Measurements from ENCODE around the gene NRAP.

The NRAP gene

DNA sequence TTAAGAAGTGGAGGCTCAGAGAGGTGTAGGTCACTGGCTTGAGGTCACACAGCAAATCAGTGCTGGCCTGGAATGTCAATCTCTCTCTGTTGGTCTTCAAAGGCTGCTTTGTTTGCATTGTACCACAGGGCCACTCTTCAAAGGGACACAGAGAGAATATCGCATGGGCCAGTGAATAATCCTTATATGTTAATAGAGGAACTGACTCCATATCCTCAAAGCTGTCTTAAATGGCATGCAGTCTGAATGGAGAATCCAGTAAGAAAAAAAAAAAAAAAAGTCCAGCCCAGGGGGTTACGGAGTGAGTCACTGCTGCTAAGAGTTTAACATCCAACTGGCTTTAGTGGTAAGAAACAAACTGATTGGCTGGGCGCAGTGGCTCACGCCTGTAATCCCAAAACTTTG lies 54.1 kb downstream of the NRAP start:
- DNase-seq (ENCODE audit: low spot score): no peak

DNA sequence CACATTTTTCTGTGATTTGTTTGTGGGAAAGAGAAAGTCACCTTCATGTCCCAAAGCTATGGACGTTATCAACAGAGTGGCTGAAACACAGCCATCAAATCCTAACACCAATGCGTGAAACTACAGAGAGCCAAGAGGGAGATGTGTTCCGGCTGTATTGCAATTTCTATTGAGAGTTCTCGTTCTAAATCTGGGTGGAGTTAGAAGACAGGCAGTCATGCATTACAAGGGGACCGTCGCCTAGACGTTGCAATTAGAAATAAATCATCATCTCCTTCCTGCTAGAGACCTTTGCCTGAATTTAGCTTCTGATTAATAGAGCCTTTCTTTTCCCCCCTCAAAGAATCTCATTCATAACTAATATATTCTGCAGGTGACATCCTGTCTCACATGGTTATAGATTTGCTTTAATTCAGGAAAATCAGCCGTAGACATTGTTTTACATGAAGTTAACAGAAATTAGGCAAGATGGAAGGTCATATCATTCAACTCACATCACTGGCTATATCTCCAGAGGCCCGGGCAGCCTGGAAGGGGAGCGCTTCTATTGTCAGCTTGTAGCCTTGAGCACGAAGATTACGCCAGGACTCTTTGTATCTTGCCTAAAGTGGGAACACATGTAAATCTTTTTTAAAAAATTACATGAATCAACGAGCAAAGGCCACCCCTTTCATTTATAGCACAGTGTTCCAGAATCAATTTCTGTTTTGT lies 58.4 kb downstream of the NRAP start:
- no peak for DNase-seq (ENCODE audit: low spot score)

DNA sequence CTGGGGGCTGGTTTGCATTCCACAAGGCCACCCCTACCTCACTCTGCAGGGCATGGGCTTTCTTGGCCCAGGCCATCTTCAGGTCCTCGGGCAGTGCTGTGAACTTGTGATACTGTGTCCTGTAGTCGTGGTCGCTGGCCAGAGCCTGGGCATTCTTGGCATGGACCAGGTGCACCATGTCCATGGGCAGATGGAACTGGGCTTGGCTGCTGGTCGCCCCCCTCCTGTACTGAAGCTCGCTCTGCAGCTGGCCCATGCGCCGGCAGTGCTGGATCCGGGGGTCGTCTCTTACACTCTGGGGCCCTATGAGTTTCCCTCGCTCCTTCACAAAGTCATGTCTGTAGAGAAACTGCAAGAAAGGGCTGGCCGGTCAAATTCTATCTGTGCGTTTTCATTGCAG lies 59.3 kb downstream of the NRAP start:
- no peak for DNase-seq (ENCODE audit: low spot score)

DNA sequence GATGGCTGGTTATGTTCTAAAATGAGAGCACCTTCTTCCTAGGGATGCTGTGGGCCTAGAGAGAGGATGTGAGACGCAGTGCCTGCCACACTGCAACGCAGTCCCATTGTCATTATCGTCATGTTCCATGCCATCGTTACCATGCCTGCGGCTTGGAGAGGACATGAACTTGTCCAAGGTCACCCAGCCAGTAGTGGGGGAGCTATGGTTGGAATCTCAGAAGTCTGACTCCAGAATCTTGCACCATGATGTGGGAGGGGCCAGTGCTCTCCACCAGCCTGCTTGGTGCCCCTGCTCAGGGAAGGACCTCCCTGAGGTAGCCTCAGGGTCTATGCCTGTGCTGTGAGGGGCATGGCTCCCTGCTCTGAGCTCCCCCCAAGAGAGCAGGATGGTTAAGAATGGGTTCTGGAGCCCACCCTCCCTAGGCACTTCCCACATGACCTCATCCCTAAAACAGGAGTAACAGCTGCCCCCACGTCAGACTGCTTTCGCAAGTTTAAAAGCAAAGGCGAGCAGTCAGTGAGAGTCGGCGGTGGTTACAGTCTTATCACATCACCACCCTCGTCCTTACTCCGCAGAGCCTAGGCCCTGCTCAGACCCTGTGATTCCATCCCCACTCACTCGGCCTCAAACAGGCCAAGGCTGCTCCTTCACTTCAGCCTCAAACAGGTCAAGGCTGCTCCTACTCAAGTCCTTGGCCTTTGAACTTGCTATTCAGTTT lies 60.6 kb downstream of the NRAP start:
- no peak for DNase-seq (ENCODE audit: low spot score)

DNA sequence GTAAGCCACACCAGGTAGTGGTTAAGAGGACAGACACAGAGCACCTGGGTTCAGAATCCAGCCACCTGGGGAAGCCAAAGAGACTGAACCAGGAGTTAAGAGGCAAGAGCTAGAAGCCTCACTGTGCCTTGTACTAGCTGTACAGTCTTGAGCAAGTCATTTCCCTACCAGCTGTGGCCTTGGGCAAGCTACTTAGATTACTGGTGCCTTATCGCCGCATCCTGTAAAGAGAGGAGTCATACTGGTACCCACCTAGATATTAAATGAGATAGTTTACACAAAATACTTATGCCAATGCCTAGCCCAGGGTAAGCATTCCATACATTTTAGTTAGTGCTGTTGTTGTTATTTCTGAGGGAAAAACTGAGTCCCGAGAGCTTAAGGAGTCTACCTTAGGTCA lies 63.3 kb downstream of the NRAP start:
- no peak for DNase-seq (ENCODE audit: low spot score)

DNA sequence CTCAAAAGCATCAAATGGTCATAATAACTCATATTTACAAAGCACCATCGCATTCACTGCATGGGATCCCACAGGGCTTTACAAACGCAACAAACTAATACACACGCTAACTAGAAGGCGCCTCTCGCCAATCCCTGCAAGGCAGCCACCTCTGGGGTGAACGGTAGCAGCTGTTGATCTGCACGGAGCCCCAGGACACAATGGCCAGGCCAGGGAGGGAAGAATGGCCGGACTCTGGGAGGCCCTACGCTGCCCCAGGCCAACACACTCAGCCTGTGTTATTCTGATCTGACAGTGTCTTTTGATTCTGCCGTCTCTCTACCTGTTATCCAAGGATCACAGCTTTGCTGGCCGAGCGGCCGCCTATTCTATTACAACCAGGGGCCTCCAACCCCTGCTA lies 69.2 kb downstream of the NRAP start:
- DNase-seq (ENCODE audit: low spot score): peak; percentile 36

DNA sequence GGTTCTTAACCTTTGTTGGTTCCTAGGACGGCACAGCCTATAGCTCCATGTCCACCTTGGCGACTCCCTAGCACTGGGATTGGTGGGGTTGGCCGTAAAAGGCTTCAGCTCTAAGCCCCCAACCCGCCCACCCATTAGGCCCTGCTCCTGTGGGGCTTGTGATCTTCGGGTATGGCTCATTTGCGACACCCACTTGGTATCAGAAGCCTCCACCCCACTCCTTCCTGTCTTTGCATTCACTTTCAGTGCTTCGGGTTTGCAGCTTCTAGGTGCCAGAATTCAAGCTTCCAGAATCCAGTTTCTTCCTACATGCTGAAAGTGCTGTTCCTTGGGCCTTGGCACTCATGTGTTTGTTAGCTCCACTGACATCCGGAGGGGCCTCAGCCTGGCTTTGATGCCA lies 71.5 kb downstream of the NRAP start:
- no peak for DNase-seq (ENCODE audit: low spot score)

DNA sequence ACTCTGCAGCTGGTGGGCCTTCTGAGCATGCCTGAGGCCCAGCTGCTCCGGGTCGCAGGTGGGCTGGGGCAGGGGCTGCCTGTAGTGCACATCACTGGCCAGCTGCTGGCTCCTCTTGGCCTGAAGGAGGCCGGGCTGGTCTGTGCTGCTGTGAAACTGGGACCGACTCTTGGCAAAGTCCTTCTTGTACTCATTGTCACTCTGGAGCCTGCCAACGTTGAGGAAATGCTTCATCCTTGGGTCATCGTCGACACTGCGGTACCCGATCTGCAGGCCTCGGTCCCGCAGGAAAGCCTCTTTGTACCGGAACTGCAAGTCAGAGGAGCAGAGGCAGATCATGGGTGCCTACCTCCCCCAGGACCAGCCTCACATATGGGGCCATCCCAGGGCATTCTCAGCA lies 73.3 kb downstream of the NRAP start:
- DNase-seq (ENCODE audit: low spot score): no peak

DNA sequence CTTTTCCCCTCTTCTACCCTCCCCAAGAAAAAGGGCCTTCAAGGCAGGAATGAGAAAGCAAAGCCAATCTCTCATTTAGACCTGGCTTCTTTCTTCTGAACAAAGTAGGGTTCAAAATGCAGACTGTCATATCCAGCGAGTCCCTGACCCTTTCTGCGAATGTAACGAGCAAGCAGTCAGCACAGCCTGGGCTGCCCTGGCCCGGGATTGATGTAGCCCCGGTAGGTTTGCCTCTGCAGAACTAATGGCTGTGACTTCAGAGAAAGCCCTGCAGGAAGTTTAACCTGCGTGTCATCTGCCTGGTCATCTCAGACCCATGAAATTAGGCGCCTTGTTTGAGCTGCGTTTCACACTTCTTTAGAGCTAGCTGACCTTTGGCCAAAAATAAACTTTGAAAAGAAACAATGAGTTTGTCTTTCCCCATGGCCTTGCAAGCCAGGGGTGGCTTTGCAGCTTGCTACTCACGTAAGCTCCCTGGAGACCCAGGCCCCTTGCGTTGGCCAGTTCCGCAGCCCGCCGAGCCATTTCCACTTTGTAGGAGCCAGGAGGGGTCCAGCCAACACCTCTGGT lies 74.6 kb downstream of the NRAP start:
- DNase-seq (ENCODE audit: low spot score): no peak

DNA sequence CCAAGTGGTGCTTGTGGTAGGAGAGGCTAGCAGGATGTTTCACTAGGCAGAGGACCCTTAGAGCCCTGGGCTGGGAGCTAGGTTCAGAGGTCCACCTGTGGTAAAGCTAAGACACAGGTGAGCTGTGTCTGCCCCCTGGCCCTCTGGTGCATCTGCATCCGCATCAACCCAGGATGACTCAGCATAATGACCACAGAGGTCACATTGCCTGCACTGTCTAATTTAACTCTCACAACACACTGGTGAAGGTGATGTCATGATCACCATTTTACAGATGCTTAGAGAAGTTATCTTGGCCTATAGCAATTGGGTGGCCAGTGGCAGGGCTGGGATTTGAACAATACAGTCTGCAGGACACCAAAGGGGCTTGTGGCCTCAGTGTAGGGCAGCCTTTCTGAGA lies 77.9 kb downstream of the NRAP start:
- DNase-seq (ENCODE audit: low spot score): no peak

DNA sequence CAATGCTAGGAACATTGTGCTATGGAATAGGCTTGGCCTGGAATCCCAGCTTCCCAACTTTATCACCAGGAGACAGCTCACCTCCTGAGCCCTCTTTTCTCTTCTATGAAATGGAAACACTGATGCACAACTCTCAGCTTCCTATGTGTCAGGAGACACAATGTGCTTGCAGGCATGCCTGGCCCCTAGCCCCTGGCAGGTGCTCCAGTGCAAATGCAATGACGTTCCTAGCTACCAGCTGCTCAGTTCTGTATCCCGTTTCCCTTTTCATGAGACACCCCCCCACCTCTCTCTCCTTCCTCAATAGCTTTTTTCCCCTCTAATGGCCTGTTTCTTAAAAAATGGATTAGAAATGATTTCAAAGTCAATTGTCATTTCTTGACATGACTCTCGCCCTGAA lies 80.3 kb downstream of the NRAP start:
- no peak for DNase-seq (ENCODE audit: low spot score)

DNA sequence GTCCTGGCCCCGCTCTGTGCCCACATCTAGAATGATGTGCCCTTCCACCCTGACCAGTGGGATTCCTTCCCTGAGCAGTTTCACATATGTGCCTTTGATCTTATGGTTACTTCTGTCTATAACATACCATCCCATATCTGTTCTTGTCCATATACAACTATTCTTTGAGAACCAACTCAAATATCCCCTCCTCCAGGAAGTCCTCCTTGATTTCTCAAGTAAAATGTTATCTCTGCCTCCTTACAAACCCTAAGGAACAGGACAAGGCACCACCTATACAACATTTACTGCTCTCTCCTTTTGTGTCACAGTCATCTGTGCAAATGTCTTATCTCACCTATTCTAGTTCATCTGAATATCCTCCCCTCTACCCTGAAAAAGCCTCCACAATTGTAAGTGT lies 82.7 kb downstream of the NRAP start:
- DNase-seq (ENCODE audit: low spot score): no peak

DNA sequence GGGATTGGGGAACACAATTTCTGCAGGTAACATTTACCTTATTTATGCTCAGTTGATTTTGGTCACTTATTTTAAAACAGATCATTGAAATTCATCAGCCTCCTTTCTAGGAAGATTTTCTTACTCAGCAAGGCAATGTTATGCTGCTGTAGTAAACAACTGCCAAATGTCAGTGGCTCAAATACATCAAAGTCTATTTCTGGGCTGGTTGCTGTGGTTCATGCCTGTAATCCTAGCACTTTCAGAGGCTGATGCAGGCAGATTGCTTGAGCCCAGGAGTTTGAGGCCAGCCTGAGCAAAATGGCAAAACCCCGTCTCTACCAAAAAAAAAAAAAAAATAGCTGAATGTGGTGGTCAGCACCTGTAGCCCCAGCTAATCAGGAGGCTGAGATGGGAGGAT lies 85.1 kb downstream of the NRAP start:
- DNase-seq (ENCODE audit: low spot score): no peak

DNA sequence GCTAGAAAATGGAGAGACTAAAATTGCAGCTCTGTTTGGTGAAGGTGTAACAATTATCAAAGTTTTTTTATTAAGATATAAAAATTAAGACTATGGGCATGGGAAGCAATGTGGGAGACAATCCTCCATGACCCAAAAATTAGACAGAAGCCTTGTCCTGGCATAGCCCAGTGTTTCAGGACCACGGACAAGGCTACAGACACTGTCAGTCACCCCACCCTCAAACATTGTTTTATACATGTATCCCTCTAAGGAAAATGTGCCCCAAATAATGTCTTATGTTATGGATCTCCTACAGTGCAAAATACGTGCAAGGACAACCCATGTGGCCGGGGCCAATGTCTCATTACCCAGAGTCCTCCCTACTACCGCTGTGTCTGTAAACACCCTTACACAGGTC lies 87.0 kb downstream of the NRAP start:
- DNase-seq (ENCODE audit: low spot score): no peak

DNA sequence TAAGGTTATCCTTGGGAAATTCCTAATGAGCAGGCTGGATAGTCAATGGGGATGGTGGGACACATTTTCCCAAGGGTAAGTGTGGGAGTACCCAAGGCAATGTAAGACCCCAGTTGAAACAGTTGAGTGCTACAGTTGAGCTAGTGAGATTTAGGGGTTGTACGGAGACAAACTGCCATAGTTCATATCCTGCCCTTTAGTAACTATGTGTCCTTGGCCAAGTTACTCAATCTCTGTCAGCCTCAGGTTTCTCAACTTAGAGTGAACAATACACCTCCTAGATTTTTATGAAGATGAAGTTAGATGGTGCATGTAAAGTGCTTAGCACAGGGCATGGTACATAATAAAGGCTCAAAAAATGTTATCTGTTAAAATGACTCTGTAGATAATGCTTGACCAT lies 90.5 kb downstream of the NRAP start:
- DNase-seq (ENCODE audit: low spot score): no peak

DNA sequence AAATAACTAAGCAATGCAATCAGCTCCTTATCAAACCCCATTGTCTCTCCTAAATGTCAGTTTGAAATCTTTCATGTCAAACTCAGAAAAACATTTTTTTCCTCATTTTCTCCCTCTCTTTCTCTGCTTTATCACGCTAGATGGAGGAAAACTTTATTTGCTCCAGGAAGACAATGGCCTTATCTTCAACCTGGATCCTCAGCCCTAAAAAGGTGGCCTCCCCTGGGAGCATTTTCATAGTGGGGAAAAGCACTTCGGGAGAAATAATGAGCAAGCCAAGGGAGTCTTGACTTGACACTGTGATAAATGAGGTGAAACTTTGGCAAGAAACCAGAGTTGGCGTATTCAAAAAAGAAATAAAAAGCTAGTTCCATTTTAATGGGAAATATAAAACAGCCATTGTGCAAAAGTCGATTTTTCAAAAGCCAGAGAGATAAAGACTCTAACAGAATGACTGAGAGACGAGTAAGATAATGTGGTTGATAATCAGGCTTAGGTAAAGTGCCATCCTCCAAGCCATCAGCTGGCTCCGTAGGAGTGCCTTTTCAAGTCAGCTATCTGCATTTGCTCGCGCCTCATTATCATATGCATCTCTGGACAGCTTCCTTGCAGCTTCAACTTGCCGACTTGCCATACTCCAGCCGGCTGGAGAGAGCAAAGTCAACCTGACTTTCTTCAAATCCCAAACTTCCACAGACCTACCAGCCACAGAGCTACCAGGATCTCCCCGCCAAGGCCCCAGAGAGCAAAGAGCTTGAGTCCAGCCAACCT lies 91.1 kb downstream of the NRAP start:
- DNase-seq (ENCODE audit: low spot score): no peak

DNA sequence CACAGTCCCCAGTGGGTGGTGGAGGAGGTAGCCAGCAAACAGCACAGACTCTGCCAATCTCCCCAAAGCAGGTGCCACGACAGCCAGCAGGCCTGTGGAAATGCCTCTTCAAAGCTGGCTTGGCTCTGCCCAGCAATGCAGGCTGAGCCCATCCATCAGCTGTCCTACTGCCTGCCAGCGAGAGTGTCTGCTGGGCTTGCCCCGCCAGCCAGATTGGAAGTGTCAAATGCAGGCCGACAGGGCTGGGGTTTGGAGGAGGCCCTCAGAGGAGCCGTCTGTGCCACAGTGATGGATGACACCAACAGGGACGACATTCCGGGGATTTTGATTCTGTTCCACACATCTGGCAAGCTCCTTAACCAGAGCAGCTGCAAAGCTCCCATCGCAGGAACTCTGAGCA lies 94.3 kb downstream of the NRAP start:
- peak; percentile 73 for DNase-seq (ENCODE audit: low spot score)

DNA sequence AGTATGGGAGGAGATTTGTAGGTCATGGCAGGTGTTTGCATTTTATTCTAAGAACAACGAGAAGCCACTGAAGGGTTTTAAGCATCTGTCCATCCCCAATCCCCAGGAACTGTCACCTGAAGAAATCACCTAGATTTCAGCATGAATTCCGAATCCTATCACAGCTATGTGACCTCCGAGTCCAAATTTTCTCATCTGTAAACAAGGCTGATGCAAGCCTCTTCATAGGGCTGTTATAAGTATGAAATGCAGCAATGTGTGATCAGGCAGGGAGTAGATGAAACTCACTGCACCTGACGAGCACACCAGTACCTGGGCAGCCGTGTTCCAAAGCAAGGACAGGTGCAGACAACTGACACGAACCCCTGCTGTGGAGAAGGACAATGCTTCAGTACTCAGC lies 97.0 kb downstream of the NRAP start:
- DNase-seq (ENCODE audit: low spot score): no peak

DNA sequence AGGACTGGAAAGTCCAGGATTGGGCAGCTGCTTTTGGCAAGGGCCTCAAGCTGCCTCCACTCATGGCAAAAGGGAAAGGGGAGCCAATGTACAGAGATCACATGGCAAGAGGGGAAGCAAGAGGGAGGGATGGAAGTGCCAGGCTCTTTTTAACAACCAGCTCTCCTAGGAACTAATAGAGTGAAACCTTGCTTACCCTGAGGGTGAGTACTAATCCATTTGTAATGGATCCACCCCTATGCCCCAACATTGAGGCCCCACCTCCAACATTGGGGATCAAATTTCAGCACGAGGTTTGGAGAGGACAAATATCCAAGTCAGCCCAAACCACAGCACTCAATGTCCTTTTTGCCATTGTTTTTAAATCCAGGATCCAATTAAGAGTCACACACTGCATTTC lies 98.5 kb downstream of the NRAP start:
- DNase-seq (ENCODE audit: low spot score): no peak

DNA sequence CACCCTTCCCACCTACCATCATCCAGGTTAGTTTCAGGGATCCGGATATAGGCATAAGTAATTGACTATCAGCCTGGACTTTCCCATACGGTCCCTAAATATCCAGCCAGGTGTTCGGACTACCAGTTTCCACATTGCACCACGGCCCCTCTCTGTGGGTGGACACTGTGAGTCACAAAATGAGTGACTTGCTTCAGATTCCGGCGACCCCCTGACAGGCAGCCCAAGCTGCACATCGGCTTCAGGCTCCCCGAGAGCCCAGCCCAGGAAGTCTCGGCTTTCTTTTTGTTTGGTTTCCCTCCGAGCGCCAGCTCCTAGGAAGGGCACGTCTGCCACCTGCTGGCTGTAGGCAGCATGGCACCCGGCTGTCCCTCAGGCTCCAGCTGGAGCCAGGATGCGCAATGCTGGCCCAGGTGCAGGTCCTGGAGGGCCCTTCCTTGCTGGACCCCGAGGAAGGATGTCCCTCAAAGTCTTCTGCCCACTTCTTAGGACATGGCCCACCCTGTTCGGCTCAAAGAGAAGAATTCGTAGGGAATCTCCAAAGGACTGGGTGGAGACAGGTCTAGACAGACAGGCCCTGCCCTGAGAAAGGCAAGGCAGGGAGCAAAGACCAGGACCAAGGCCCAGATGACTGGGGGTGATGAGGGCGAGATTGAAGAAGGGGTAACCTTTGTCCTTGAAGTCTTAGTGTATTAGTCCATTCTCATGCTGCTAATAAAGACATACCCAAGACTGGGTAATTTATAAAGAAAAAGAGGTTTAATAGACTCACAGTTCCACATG lies 100.3 kb downstream of the NRAP start:
- peak; percentile 86 for DNase-seq (ENCODE audit: low spot score)

DNA sequence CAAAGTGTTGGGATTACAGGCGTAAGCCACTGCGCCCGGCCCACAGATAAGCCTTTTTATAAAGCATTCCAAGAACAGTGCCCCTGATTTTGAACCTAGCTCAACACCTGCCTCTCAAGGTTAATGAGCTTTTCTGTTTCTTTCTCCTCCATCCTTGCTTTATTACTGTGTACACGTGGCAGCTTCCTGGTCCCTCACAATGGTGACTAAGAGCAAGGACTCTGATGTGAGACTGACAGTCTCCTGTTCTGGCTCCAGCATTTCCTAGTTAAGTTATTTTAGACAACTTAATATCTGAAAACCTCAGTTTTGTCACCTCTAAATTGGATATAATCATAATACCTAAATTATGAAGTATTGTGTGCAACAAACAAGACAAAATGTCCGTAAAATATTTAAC lies 101.1 kb downstream of the NRAP start:
- no peak for DNase-seq (ENCODE audit: low spot score)

DNA sequence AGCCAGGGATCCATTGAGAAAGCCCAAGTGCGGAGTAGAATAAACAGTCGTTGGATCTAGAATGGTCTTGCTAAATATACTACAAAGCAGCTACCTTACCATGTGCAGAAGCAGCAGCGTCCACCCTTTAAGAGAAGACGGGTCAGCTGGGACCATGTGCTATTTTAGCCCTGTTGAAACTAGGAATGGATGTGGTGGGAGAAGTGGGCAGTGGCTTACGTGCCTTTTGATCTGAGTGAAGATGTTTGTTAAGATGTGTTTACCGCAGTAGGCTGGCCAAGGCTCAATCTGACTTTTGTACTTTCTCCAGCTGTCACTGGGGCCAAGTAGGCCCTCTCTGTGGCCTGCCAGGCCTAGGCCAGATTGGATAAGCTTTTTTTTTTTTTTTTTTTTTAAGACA lies 101.8 kb downstream of the NRAP start:
- no peak for DNase-seq (ENCODE audit: low spot score)
